Pancreas (tissue), 10 donors: ENCODE results near the gene PSMD13. TPM values are rescaled to one million over a fixed set of nuclear protein-coding genes. Genes with fewer than 3 reads are reported as not detected.

Experiments
- ATAC-seq, 4 donors: fragments of 200-7000 bp; cut with Tn5 transposase; one replicate each; pipeline versions ENCODE4 v1.8.0 to v1.9.1; 2020; ENCODE audit warnings: mild to moderate bottlenecking in 4 of 4, moderate library complexity in 4 of 4
- DNase-seq, 6 donors: peaks; one replicate each; pipeline ENCODE4 v3.0.0-alpha.2; 2020
- FAIRE-seq: peaks from 2 replicates; lab custom pipeline; 2012; peaks lifted over from hg19 to GRCh38; lab: Jason Lieb, UNC
- H3K27ac ChIP-seq, 4 donors: fragments of 200-600 bp; sonication (generic); 1 replicate in 3 of 4; 2 replicates in 1 of 4; pipeline versions ENCODE4 v1.5.0 to v1.8.0; 2020
- H3K27me3 ChIP-seq, 4 donors: fragments of 200-600 bp; one replicate each; pipeline ENCODE4 v1.8.0; 2021
- H3K36me3 ChIP-seq, 3 donors: fragments of 200-600 bp; sonication (generic) in 1 of 3; one replicate each; pipeline versions ENCODE4 v1.5.0 to v1.8.0; 2020 to 2021
- H3K4me1 ChIP-seq, 3 donors: fragments of 200-600 bp; one replicate each; pipeline ENCODE4 v1.8.0; 2021
- H3K4me3 ChIP-seq, 4 donors: fragments of 200-600 bp; sonication (generic) in 2 of 4; one replicate each; pipeline versions ENCODE4 v1.5.0 to v1.8.0; 2020 to 2021
- H3K9me3 ChIP-seq, 4 donors: fragments of 200-600 bp; one replicate each; pipeline ENCODE4 v1.8.0; 2021
- WGBS, 2 donors: extraction: QIAGEN DNeasy Blood & Tissue Kit; methylation state at CpG; one replicate each; pipeline ENCODE4 v1.1.7; 2013; 5-methylcytosine and 5-hydroxymethylcytosine counted together
- intact Hi-C, 3 donors: fragments of 100-400 bp; cut with DNase I; formaldehyde crosslinking; loops; one replicate each; pipeline versions ENCODE4 v1.11.1 to v1.14.2; 2022
- polyA plus RNA-seq, 2 donors: library from polyadenylated mRNA; stranded (reverse); fragments of 200-250 nt; gene quantifications; one replicate each; pipeline ENCODE4 v1.2.3, GENCODE V29; 2013
- total RNA-seq, 6 donors: library from RNA; stranded (reverse); fragmentation: NEBNext Ultra II Directional in 4 of 6; extraction: Animal tissue kit (Norgen Biotek cat#: 25700) in 4 of 6; gene quantifications; one replicate each; pipeline versions ENCODE4 v1.2.1 to v1.2.4, GENCODE V29; 2021 to 2023
- TF ChIP-seq, protein P1 (sequence below), 4 donors: fragments of 200-600 bp; sonication (generic) in 3 of 4; IDR thresholded peaks; one replicate each; pipeline versions ENCODE4 v1.5.0 to v1.8.0; 2021; ENCODE audit warnings: antibody characterized with exemption in 4 of 4
- donor health status: healthy with polysubstance abuse.
- donor health status: DM: no; HTN: no; CAD: no; lungs with moderate emphysema.
- donor health status: DM: no; HTN: no; CAD: no.
- donor health status: control.
- donor health status: control.
- donor health status: Bipolar disorder and iron deficiency.
- donor health status: DM: yes; HTN: yes; CAD: no.
- donor health status: DM: no; HTN: no; CAD: no.
- donor health status: DM: no; HTN: no; CAD: no.
- donor health status: DM: yes; HTN: yes; CAD: no.

PSMD13 gene
- total and polyA plus RNA-seq, 8 donors: 35.5 to 118 (median 47.0) TPM

- H3K27me3 ChIP-seq: no peaks in the 10 kb centered on the region
- ATAC-seq (no peak), FAIRE-seq (no peak), DNase-seq (peak in 3 of 6 donors; percentile 29 to 52 (median 34))
- H3K36me3 ChIP-seq: peaks cover 0 to 24% (median 9%) of the 10 kb centered on the region in 3 donors
- peaks cover 10 to 29% (median 24%) of the 10 kb centered on the region in 3 donors for H3K4me1 ChIP-seq
- peak overlapping the region; percentile 86 to 100 (median 96) for H3K4me3 ChIP-seq
- 42 to 56% methylated on average over 7 of the region's 7 CpGs for WGBS, 2 donors
- TF ChIP-seq, protein P1, sequence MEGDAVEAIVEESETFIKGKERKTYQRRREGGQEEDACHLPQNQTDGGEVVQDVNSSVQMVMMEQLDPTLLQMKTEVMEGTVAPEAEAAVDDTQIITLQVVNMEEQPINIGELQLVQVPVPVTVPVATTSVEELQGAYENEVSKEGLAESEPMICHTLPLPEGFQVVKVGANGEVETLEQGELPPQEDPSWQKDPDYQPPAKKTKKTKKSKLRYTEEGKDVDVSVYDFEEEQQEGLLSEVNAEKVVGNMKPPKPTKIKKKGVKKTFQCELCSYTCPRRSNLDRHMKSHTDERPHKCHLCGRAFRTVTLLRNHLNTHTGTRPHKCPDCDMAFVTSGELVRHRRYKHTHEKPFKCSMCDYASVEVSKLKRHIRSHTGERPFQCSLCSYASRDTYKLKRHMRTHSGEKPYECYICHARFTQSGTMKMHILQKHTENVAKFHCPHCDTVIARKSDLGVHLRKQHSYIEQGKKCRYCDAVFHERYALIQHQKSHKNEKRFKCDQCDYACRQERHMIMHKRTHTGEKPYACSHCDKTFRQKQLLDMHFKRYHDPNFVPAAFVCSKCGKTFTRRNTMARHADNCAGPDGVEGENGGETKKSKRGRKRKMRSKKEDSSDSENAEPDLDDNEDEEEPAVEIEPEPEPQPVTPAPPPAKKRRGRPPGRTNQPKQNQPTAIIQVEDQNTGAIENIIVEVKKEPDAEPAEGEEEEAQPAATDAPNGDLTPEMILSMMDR (IDR thresholded peaks at IDR 0.05): no peak
- no peaks in the 10 kb centered on the region for H3K9me3 ChIP-seq
- no peak overlapping the region for H3K27ac ChIP-seq
- intact Hi-C loops: no loop called here
These were observed 30.8 kb upstream of the PSMD13 start for GRCh38 chr11:206002-206384.

DNA sequence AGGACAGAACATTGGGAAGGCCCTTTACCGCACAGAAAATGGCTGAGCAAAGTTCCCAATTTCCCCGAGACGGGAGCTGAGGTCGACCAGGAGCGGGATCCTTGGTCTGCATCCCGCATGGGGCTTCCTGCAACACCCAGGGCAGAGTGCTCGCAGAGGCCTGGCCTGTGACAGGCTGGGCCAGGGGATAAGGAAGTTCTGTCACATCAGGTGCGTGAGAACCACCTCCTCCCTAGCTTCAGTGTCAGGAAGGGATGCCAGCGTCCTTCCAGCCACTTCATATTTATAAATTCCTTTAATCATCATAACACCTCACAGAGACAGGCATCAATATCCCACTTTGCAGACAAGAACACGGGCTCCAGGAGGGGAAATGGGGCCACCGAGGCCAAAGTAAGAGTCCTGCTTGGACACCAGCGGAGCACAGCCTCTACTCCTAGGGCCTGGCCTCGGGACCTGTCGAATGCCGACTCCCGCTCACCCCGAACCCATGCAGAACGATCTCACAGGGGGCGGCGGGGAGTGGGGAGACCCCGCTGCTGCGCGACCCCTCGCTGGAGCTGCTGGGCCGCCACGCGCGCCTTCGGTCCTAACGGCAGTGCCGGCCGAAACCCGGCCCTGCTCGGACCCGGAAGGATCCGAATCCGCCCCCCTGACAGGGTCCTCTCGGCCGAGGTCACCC lies 30.1 kb upstream of the PSMD13 start:
- FAIRE-seq (no peak), ATAC-seq (peak in 3 of 4 donors; percentile 8 to 11 (median 9)), DNase-seq (peak in 4 of 6 donors; percentile 47 to 60 (median 51))
- Histone ChIP-seq H3K4me3 (peak overlapping the region; percentile 86 to 100 (median 96)), H3K36me3 (peaks cover 0 to 26% (median 16%) of the 10 kb centered on the region in 3 donors), H3K27me3 (no peaks in the 10 kb centered on the region), H3K4me1 (peaks cover 10 to 29% (median 24%) of the 10 kb centered on the region in 3 donors), H3K9me3 (no peaks in the 10 kb centered on the region), H3K27ac (peak overlapping the region; percentile 96 to 98 (median 97))
- intact Hi-C loops: no loop called here
- TF ChIP-seq, protein P1 (IDR thresholded peaks at IDR 0.05): no peak
- WGBS, 2 donors: 0 to 1% methylated on average over 38 to 39 of the region's 39 CpGs

GRCh38 chr11:207208-207862 lies 29.4 kb upstream of the PSMD13 start, which contains the start of the genes BET1L and RIC8A:
Gene BET1L (minus strand): TSS chr11:207399. CDS start chr11:207321, 78 bp downstream.
Gene RIC8A (plus strand): TSS chr11:207708. CDS start chr11:208855, 1,147 bp downstream.
- FAIRE-seq (peak; percentile 95), ATAC-seq (peak; percentile 82 to 93 (median 88)), DNase-seq (peak; percentile 92 to 98 (median 96))
- Histone ChIP-seq H3K36me3 (peaks cover 0 to 30% (median 22%) of the 10 kb centered on the region in 3 donors), H3K27ac (peak within 1 kb of the TSS; percentile 96 to 98 (median 97)), H3K27me3 (no peaks in the 10 kb centered on the region), H3K4me1 (peaks cover 10 to 29% (median 24%) of the 10 kb centered on the region in 3 donors), H3K9me3 (no peaks in the 10 kb centered on the region), H3K4me3 (peak within 1 kb of the TSS; percentile 86 to 100 (median 96))
- TF ChIP-seq, protein P1 (IDR thresholded peaks at IDR 0.05): no peak
- intact Hi-C loops: no loop called here
- WGBS, 2 donors: 0% methylated on average over 40 to 63 of the region's 63 CpGs

DNA sequence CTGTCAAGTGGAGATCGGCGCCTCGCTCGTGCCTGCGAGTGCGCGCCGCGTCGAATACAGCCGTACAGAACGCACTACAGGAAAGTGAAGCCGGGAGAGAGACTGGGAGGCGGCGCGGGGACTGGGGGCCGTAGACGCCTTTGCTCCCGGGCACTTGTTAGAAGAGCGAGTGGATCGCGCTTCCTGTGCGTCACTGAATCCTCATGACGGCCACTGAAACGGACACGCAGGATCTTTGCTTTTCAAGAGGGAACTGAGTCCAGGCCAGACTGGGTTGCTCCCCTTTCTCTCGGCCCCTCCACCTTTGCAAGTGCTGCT lies 29.0 kb upstream of the PSMD13 start:
- ATAC-seq (peak; percentile 9 to 24 (median 10)), DNase-seq (peak in 1 of 6 donors; percentile 45), FAIRE-seq (no peak)
- 1% methylated on average over 27 of the region's 27 CpGs for WGBS, 2 donors
- intact Hi-C loops: no loop called here
- TF ChIP-seq, protein P1 (IDR thresholded peaks at IDR 0.05): no peak
- Histone ChIP-seq H3K4me1 (peaks cover 10 to 29% (median 24%) of the 10 kb centered on the region in 3 donors), H3K4me3 (peak overlapping the region; percentile 86 to 100 (median 96)), H3K27me3 (no peaks in the 10 kb centered on the region), H3K27ac (peak overlapping the region; percentile 96 to 98 (median 97)), H3K36me3 (peaks cover 0 to 30% (median 27%) of the 10 kb centered on the region in 3 donors), H3K9me3 (no peaks in the 10 kb centered on the region)
